Measurements from ENCODE around the gene FOXR1.
A peak's percentile ranks its signal among the peaks of the same experiment; 100 is the strongest.
"Not testable (repeated sequence)": the region's sequence is repeated elsewhere in the genome, so short reads cannot be mapped to it uniquely, and the experiment has no call there.

The FOXR1 gene

DNA sequence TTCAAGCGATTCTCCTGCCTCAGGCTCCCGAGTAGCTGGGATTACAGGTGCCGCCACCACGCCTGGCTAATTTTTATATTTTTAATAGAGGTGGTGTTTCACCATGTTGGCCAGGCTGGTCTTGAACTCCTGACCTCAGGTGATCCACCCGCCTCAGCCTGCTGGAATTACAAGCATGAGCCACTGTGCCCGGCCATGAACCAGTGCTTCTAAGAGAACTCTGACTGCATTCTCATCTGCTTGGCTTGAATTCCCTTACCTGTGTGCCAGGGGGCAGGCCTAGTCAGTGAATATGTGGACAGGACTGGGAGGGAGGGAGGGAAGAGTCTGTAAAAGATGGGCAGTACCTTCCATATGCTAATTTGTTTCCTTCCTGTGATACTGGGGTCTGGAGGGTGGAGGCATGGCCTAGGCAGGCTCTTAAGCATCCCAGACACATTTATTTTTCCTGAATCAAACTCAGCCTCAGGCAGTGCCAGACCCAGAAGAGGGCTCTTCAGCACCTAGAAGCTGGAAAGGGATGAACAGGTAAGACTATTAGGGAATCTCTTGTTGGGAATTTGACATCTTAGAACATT, 40.0 kb downstream of the FOXR1 start:
- Histone ChIP-seq H3K27me3 (ENCODE audit: insufficient read depth, low read depth, severe bottlenecking) (no peaks in the 10 kb centered on the region), H3K36me3 (peaks cover 64% of the 10 kb centered on the region), H3K4me3 (ENCODE audit: low read depth, low read length) (no peak overlapping the region), H3K9me3 (ENCODE audit: severe bottlenecking) (no peaks in the 10 kb centered on the region), H3K27ac (no peak overlapping the region)
- TF ChIP-seq, protein P1, sequence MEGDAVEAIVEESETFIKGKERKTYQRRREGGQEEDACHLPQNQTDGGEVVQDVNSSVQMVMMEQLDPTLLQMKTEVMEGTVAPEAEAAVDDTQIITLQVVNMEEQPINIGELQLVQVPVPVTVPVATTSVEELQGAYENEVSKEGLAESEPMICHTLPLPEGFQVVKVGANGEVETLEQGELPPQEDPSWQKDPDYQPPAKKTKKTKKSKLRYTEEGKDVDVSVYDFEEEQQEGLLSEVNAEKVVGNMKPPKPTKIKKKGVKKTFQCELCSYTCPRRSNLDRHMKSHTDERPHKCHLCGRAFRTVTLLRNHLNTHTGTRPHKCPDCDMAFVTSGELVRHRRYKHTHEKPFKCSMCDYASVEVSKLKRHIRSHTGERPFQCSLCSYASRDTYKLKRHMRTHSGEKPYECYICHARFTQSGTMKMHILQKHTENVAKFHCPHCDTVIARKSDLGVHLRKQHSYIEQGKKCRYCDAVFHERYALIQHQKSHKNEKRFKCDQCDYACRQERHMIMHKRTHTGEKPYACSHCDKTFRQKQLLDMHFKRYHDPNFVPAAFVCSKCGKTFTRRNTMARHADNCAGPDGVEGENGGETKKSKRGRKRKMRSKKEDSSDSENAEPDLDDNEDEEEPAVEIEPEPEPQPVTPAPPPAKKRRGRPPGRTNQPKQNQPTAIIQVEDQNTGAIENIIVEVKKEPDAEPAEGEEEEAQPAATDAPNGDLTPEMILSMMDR (IDR thresholded peaks at IDR 0.05; ENCODE audit: low read depth, low read length) = no peak
- no peak for DNase-seq

DNA sequence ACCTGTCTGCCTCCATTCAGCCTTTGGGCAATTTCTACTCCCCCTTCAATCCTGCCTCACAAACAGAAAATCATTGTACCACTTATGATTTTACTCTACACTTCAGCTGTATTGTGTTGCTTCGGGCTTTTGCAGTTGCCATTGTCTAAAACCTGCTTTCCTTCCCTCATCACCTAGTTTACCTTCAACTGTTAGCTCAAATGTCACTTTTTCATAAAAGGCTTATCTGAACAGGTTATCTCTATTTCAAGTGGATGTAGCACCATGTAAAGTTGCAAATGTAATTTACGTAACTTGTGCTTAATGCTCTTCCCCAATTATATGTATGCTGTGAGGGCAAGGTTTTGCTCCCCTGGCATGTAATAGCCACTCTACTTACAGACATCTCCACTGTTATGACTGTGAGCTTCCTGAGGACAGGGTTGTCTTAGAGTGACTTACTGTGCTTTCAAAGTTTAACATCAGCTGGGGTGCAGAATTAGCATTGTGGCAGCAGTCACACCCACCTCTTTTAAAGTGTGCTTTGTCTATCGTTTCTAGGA, 41.1 kb downstream of the FOXR1 start:
- no peak for DNase-seq
- Histone ChIP-seq H3K27me3 (ENCODE audit: insufficient read depth, low read depth, severe bottlenecking) (no peaks in the 10 kb centered on the region), H3K4me3 (ENCODE audit: low read depth, low read length) (no peak overlapping the region), H3K36me3 (peaks cover 63% of the 10 kb centered on the region), H3K27ac (no peak overlapping the region), H3K9me3 (ENCODE audit: severe bottlenecking) (no peaks in the 10 kb centered on the region)
- TF ChIP-seq, protein P1 (IDR thresholded peaks at IDR 0.05; ENCODE audit: low read depth, low read length) = no peak

DNA sequence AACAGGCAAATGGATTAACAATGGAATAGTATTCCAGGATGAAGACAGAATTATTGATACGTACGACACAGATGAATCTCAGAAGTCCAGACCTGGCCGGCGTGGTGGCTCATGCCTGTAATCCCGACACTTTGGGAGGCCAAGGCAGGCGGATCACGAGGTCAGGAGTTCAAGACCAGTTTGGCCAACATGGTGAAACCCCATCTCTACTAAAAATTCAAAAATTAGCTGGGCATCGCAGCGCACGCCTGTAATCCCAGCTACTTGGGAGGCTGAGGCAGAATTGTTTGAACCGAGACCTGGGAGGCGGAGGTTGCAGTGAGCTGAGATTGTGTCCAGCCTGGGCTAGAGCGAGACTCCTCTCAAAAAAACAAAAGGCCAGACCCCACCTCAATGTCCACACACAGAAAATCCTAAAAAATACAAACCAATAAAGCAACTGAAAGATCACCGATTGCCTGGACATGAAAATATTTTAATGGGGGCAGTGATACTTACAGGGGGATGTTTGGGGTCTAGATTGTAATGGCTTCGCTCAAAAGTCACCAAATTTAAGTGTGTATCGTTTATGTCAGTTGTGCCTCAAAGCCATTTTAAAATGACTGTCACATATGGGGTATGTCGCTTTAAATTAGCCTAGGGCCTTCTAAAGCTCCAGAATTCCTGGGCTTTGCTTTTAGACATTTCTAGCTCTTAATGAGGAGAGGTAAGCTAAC, 42.8 kb downstream of the FOXR1 start:
- H3K27ac ChIP-seq = no peak overlapping the region
- peaks cover 60% of the 10 kb centered on the region for H3K36me3 ChIP-seq
- H3K4me3 ChIP-seq (ENCODE audit: low read depth, low read length) = no peak overlapping the region
- no peaks in the 10 kb centered on the region for H3K27me3 ChIP-seq (ENCODE audit: insufficient read depth, low read depth, severe bottlenecking)
- DNase-seq = no peak
- TF ChIP-seq, protein P1 (IDR thresholded peaks at IDR 0.05; ENCODE audit: low read depth, low read length) = no peak
- H3K9me3 ChIP-seq (ENCODE audit: severe bottlenecking) = no peaks in the 10 kb centered on the region

DNA sequence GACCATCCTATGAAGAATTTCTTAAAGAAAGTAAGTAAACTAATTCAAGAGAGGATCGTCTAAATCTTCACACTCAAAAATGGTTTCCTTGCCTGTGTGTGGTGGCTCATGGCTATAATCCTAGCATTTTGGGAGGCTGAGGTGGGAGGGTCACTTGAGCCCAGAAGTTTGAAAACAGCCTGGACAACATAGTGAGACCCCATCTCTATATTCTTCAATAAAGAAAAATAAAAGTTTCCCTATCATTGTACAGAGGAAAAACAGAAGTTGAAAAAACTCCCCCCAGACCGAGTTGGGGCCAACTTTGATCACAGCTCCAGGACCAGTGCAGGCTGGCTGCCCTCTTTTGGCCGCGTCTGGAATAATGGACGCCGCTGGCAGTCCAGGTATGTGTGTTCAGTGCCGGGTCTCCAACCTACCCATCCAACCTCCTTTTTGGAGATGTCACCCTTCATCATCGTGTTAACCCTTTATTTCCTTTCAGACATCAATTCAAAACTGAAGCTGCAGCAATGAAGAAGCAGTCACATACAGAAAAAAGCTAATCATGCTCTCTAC, 43.6 kb downstream of the FOXR1 start:
- H3K27me3 ChIP-seq (ENCODE audit: insufficient read depth, low read depth, severe bottlenecking) = no peaks in the 10 kb centered on the region
- H3K9me3 ChIP-seq (ENCODE audit: severe bottlenecking) = no peaks in the 10 kb centered on the region
- H3K36me3 ChIP-seq = peaks cover 65% of the 10 kb centered on the region
- DNase-seq = no peak
- TF ChIP-seq, protein P1 (IDR thresholded peaks at IDR 0.05; ENCODE audit: low read depth, low read length) = peak; percentile 35
- H3K27ac ChIP-seq = no peak overlapping the region
- H3K4me3 ChIP-seq (ENCODE audit: low read depth, low read length) = no peak overlapping the region

DNA sequence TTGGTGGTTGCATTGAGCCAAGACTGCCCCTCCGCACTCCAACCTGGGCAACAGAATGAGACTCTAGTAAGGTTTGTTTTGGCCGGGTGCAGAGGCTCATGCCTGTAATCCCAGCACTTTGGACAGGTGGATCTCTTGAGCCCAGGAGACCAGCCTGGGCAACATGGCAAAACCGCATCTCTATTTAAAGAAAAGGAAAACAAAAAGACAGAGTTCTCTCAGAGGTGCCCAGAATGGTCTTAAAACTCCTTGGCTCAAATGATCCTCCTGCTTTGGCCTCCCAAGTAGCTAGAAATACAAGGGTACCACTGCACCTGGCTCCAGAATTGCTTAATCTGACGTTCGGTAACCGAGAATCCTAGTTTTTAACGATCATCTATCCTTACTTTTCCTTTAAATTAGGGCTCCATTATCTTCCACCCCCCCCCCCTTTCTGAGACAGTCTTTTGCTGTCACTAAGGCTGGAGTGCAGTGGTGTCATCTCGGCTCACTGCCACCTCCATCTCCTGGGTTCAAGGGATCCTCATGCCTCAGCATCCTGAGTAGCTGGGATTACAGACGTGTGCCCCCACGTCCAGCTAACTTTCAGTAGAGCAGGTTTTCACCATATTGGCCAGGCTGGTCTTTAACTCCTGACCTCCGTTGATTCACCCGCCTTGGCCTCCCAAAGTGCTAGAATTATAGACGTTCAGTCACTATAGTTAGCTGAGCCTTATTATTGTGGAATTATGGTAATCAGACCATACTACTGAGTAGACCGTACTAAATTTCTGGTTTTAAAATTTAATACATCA, 44.9 kb downstream of the FOXR1 start:
- TF ChIP-seq, protein P1 (IDR thresholded peaks at IDR 0.05; ENCODE audit: low read depth, low read length) = no peak
- no peak overlapping the region for H3K4me3 ChIP-seq (ENCODE audit: low read depth, low read length)
- peaks cover 77% of the 10 kb centered on the region for H3K36me3 ChIP-seq
- H3K27me3 ChIP-seq (ENCODE audit: insufficient read depth, low read depth, severe bottlenecking) = no peaks in the 10 kb centered on the region
- DNase-seq = no peak
- no peaks in the 10 kb centered on the region for H3K9me3 ChIP-seq (ENCODE audit: severe bottlenecking)
- H3K27ac ChIP-seq = no peak overlapping the region

DNA sequence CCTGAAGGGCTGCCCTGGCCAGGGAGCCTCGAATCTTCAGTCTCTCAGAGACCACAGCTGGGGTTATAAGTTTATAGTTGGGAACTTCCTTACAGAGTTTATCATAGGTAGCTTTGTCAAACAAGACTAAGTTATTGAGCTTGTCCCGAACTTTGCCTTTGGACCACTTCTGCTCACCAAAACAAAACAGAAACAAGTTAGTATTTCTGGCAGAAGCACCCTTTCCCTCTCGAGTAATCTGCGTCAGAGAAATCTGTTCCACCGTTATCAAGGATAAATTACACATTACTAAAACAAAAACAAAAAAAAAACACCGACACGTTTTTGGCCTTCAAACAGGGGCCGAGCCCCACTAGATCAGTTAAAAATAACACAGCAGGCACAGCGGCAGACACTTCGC, 45.8 kb downstream of the FOXR1 start:
- peak overlapping the region; percentile 82 for H3K27ac ChIP-seq
- H3K36me3 ChIP-seq = peaks cover 80% of the 10 kb centered on the region
- H3K4me3 ChIP-seq (ENCODE audit: low read depth, low read length) = peak overlapping the region; percentile 100
- not testable (repeated sequence) for H3K9me3 ChIP-seq (ENCODE audit: severe bottlenecking); H3K27me3 ChIP-seq (ENCODE audit: insufficient read depth, low read depth, severe bottlenecking); DNase-seq
